OCI-LY1 (cell line): ENCODE data around the gene FMN2.

Experiments used
- H2AFZ ChIP-seq: fragments of 200-600 bp; sonication (generic), shearing (Covaris generic); 2 replicates; pipeline ENCODE4 v1.6.0; 2014; ENCODE audit warnings: antibody characterized with exemption, mild to moderate bottlenecking, low read length
- H3F3A ChIP-seq: fragments of 200-600 bp; sonication (generic), shearing (Covaris generic); 2 replicates; pipeline ENCODE4 v1.6.0; 2014; ENCODE audit warnings: mild to moderate bottlenecking, antibody characterized with exemption, low read length, moderate library complexity; ENCODE audit not compliant: insufficient read depth
- H3K27ac ChIP-seq: fragments of 200-600 bp; sonication (generic); 2 replicates; pipeline ENCODE4 v1.5.1; 2014; ENCODE audit warnings: low read length, mixed run types, mild to moderate bottlenecking, low read depth; ENCODE audit not compliant: poor library complexity, severe bottlenecking
- H3K27me3 ChIP-seq: fragments of 200-600 bp; sonication (generic); 2 replicates; pipeline ENCODE4 v1.6.0; 2014; ENCODE audit warnings: antibody characterized with exemption, mild to moderate bottlenecking, low read length, moderate library complexity; ENCODE audit not compliant: insufficient read depth
- H3K36me3 ChIP-seq: fragments of 200-600 bp; sonication (generic); 2 replicates; pipeline ENCODE4 v1.6.1; 2014; ENCODE audit warnings: mild to moderate bottlenecking, antibody characterized with exemption, low read length, moderate library complexity, mixed read lengths; ENCODE audit not compliant: insufficient read depth
- H3K4me1 ChIP-seq: fragments of 200-600 bp; sonication (generic); 2 replicates; pipeline ENCODE4 v1.5.1; 2014; ENCODE audit warnings: mild to moderate bottlenecking, low read length, moderate library complexity; ENCODE audit not compliant: insufficient read depth, severe bottlenecking
- H3K4me2 ChIP-seq: fragments of 200-600 bp; sonication (generic), shearing (Covaris generic); 2 replicates; pipeline ENCODE4 v1.6.1; 2014; ENCODE audit warnings: low read length
- H3K4me3 ChIP-seq: fragments of 200-600 bp; sonication (generic); 2 replicates; pipeline ENCODE4 v1.5.1; 2014; ENCODE audit warnings: low read length, low read depth, mild to moderate bottlenecking, mixed read lengths; ENCODE audit not compliant: poor library complexity, severe bottlenecking
- H3K79me2 ChIP-seq: fragments of 200-600 bp; shearing (Covaris generic); 2 replicates; pipeline ENCODE4 v1.6.1; 2016; ENCODE audit warnings: mixed run types, low read length, mixed read lengths; ENCODE audit not compliant: insufficient read depth
- H3K9ac ChIP-seq: fragments of 200-600 bp; sonication (generic), shearing (Covaris generic); 2 replicates; pipeline ENCODE4 v1.6.1; 2014; ENCODE audit warnings: mild to moderate bottlenecking, low read length, mixed read lengths
- H3K9me2 ChIP-seq: fragments of 200-600 bp; sonication (generic), shearing (Covaris generic); 2 replicates; pipeline ENCODE4 v1.6.1; 2014; ENCODE audit warnings: low read depth, mild to moderate bottlenecking, low read length, mixed read lengths
- H3K9me3 ChIP-seq: fragments of 200-600 bp; shearing (Covaris generic); 2 replicates; pipeline ENCODE4 v1.6.1; 2014; ENCODE audit warnings: low read length, mixed read lengths
- H4K20me1 ChIP-seq: fragments of 200-600 bp; sonication (generic), shearing (Covaris generic); 2 replicates; pipeline ENCODE4 v1.6.0; 2016; ENCODE audit warnings: mild to moderate bottlenecking, low read length; ENCODE audit not compliant: insufficient read depth
- CTCF ChIP-seq: fragments of 200-600 bp; sonication (generic), shearing (Covaris generic); IDR thresholded peaks from 2 replicates; pipeline ENCODE4 v1.5.1; 2017; ENCODE audit warnings: mild to moderate bottlenecking, antibody characterized with exemption, low read length, moderate library complexity, mixed read lengths
- EZH2 ChIP-seq: fragments of 200-600 bp; sonication (generic), shearing (Covaris generic); IDR thresholded peaks from 2 replicates; pipeline ENCODE4 v1.8.0; 2017; ENCODE audit warnings: borderline replicate concordance, mixed run types, mild to moderate bottlenecking, antibody characterized with exemption, low read length, moderate library complexity, mixed read lengths

FMN2 gene

GRCh38 chr1:240073097-240073496 lies 18.6 kb upstream of the FMN2 start:
- no peak overlapping the region for H3K4me3 ChIP-seq
- H2AFZ ChIP-seq = no peak overlapping the region
- no peaks in the 10 kb centered on the region for H3K9me3 ChIP-seq

GRCh38 chr1:240074422-240074821 lies 17.3 kb upstream of the FMN2 start:
- Histone ChIP-seq H3K4me2 (no peak overlapping the region), H3K27me3 (no peaks in the 10 kb centered on the region), H3K9me3 (no peaks in the 10 kb centered on the region), H3K9ac (no peak overlapping the region), H4K20me1 (no peaks in the 10 kb centered on the region), H3F3A (no peaks in the 10 kb centered on the region), H3K4me1 (no peaks in the 10 kb centered on the region), H3K36me3 (no peaks in the 10 kb centered on the region), H3K4me3 (no peak overlapping the region), H2AFZ (no peak overlapping the region), H3K9me2 (no peaks in the 10 kb centered on the region), H3K27ac (no peak overlapping the region), H3K79me2 (no peaks in the 10 kb centered on the region)
- no peak for TF ChIP-seq CTCF
- TF ChIP-seq EZH2 = no peak

More at GRCh38 chr1:240073097-240073496, 18.6 kb upstream of the FMN2 start:
- H3F3A ChIP-seq = no peaks in the 10 kb centered on the region
- H3K4me1 ChIP-seq = no peaks in the 10 kb centered on the region
- H3K36me3 ChIP-seq = no peaks in the 10 kb centered on the region
- H3K9ac ChIP-seq = no peak overlapping the region
- no peak for TF ChIP-seq EZH2
- TF ChIP-seq CTCF = no peak
- H4K20me1 ChIP-seq = no peaks in the 10 kb centered on the region
- H3K4me2 ChIP-seq = no peak overlapping the region
- H3K27ac ChIP-seq = no peak overlapping the region
- H3K9me2 ChIP-seq = no peaks in the 10 kb centered on the region
- H3K27me3 ChIP-seq = no peaks in the 10 kb centered on the region
- no peaks in the 10 kb centered on the region for H3K79me2 ChIP-seq

- no peak overlapping the region for H3K4me3 ChIP-seq
- H3F3A ChIP-seq = no peaks in the 10 kb centered on the region
- no peaks in the 10 kb centered on the region for H4K20me1 ChIP-seq
- H3K4me2 ChIP-seq = no peak overlapping the region
- TF ChIP-seq EZH2 = no peak
- no peak for TF ChIP-seq CTCF
- no peak overlapping the region for H2AFZ ChIP-seq
- no peaks in the 10 kb centered on the region for H3K36me3 ChIP-seq
- H3K9me2 ChIP-seq = no peaks in the 10 kb centered on the region
- no peaks in the 10 kb centered on the region for H3K9me3 ChIP-seq
- no peaks in the 10 kb centered on the region for H3K79me2 ChIP-seq
- no peak overlapping the region for H3K27ac ChIP-seq
- no peaks in the 10 kb centered on the region for H3K27me3 ChIP-seq
- no peaks in the 10 kb centered on the region for H3K4me1 ChIP-seq
- no peak overlapping the region for H3K9ac ChIP-seq
Measured at GRCh38 chr1:240074908-240075307, 16.8 kb upstream of the FMN2 start.
